Left ventricle myocardium inferior (tissue), 1 donor: ENCODE data around the gene SLC6A7. TPM values are rescaled to one million over a fixed set of nuclear protein-coding genes. Genes with fewer than 3 reads are reported as not detected.

Experiments used
- DNase-seq: peaks from one replicate; pipeline ENCODE4 v3.0.0-alpha.2; 2020
- H3K27ac ChIP-seq: fragments of 200-600 bp; replicated peaks from 2 replicates; pipeline ENCODE4 v1.8.0; 2021
- H3K27me3 ChIP-seq: fragments of 200-600 bp; 2 replicates; pipeline ENCODE4 v1.8.0; 2021; ENCODE audit warnings: low read depth
- H3K36me3 ChIP-seq: fragments of 200-600 bp; 2 replicates; pipeline ENCODE4 v1.8.0; 2021
- H3K4me1 ChIP-seq: fragments of 200-600 bp; 2 replicates; pipeline ENCODE4 v1.8.0; 2021
- H3K4me3 ChIP-seq: fragments of 200-600 bp; 2 replicates; pipeline ENCODE4 v1.8.0; 2021; ENCODE audit warnings: mild to moderate bottlenecking, moderate library complexity
- H3K9me3 ChIP-seq: fragments of 200-600 bp; replicated peaks from 2 replicates; pipeline ENCODE4 v1.8.0; 2021
- CTCF ChIP-seq: fragments of 200-600 bp; IDR thresholded peaks from 2 replicates; pipeline ENCODE4 v1.8.0; 2021; ENCODE audit warnings: antibody characterized with exemption, mild to moderate bottlenecking, borderline replicate concordance
- intact Hi-C: fragments of 100-400 bp; cut with micrococcal nuclease; formaldehyde crosslinking; loops from one replicate; pipeline ENCODE4 v1.11.0; 2022
- total RNA-seq: library from RNA; stranded (reverse); fragmentation: NEBNext Ultra II Directional; extraction: Animal tissue kit (Norgen Biotek cat#: 25700); gene quantifications from one replicate; pipeline ENCODE4 v1.2.1, GENCODE V29; 2021
- donor health status: DM: no; HTN: yes; CAD: no; lungs with severe emphysema.

The SLC6A7 gene
- total RNA-seq, 1 donor from 2014 or later = not detected

- H3K9me3 ChIP-seq = no peaks in the 10 kb centered on the region
- H3K4me1 ChIP-seq = peaks cover 40% of the 10 kb centered on the region
- H3K27me3 ChIP-seq = peaks cover 4% of the 10 kb centered on the region
- no peak overlapping the region for H3K27ac ChIP-seq
- H3K36me3 ChIP-seq = no peaks in the 10 kb centered on the region
- DNase-seq = no peak
- H3K4me3 ChIP-seq = no peak overlapping the region
- TF ChIP-seq CTCF = no peak
- intact Hi-C loops = loop anchor here (5.0 to 10.0 kb wide), 2 partner anchors 54 to 191 kb away; no protein-coding TSS in a partner anchor
These were observed 26.4 kb downstream of the SLC6A7 start for GRCh38 chr5:150215979-150216944.

DNA sequence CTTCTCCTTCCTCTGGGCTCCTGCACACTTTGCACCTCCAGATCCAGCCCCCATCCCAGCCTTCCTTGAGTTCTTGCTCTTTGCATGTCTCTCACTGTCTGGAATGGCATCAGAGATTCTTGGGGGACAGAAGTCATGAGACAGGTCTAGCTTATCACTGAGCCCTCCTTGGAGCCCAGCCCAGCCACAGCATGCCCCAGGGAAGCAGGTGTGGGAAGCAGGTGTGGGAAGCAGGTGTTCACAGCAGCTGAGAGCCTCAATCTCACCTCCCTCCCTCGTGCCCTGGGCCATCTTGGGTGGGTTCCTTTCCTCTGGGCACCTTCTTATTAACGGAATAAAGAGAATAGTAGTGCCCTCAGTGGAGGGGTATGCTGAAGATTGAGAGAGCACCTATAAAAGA lies 27.2 kb downstream of the SLC6A7 start:
- Histone ChIP-seq H3K36me3 (no peaks in the 10 kb centered on the region), H3K9me3 (no peaks in the 10 kb centered on the region), H3K4me1 (peaks cover 34% of the 10 kb centered on the region), H3K27ac (no peak overlapping the region), H3K27me3 (peaks cover 4% of the 10 kb centered on the region), H3K4me3 (no peak overlapping the region)
- intact Hi-C loops = loop anchor here (5.0 to 10.0 kb wide), 2 partner anchors 55 to 192 kb away; no protein-coding TSS in a partner anchor
- DNase-seq = no peak
- no peak for TF ChIP-seq CTCF

- peak; percentile 82 for DNase-seq
- Histone ChIP-seq H3K36me3 (no peaks in the 10 kb centered on the region), H3K9me3 (no peaks in the 10 kb centered on the region), H3K27me3 (peaks cover 4% of the 10 kb centered on the region), H3K27ac (no peak overlapping the region), H3K4me3 (no peak overlapping the region), H3K4me1 (peaks cover 34% of the 10 kb centered on the region)
- intact Hi-C loops = loop anchor here (5.0 to 10.0 kb wide), 2 partner anchors 56 to 193 kb away; no protein-coding TSS in a partner anchor
- TF ChIP-seq CTCF = peak; percentile 94
These were observed 28.2 kb downstream of the SLC6A7 start for GRCh38 chr5:150217873-150218692.

DNA sequence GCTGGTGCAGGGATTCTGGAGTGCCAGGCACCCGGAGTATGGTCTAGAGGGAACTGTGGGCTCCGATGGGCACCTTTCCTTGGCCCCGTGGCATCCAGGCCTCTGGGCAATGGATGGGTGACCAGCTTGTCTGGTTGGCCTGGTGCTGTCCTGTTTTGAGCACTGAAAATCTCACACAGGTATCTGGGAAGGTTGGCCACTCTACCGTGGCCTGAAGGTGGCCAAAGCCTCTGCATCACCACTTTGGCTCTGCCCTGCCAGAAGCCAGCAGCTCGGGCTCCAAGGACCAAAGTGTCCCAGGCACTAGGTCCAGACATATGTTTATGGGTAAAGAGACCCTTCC lies 28.8 kb downstream of the SLC6A7 start:
- peaks cover 4% of the 10 kb centered on the region for H3K27me3 ChIP-seq
- no peaks in the 10 kb centered on the region for H3K36me3 ChIP-seq
- TF ChIP-seq CTCF = no peak
- intact Hi-C loops = loop anchor here (5.0 to 10.0 kb wide), 2 partner anchors 56 to 194 kb away; no protein-coding TSS in a partner anchor
- H3K9me3 ChIP-seq = no peaks in the 10 kb centered on the region
- H3K4me1 ChIP-seq = peaks cover 34% of the 10 kb centered on the region
- no peak overlapping the region for H3K27ac ChIP-seq
- H3K4me3 ChIP-seq = no peak overlapping the region
- DNase-seq = no peak

DNA sequence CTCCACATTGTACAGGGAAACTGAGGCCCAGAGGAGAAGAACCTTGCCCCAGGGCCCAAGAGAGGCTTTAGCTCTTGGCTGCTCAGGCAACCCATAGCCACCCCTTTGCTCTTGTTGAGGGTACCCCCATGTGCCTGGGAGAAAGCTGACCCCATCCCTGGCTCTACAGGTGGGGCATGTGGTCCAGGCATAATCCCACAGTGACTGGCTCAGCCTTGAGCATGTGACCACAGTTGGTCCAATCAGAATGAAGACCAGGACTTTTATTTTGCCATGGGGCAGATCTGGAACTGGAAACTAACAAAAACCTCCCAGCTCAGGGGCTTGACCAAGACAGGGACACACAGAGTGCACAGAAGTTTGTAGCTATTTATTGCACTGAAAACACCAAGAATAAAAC lies 29.3 kb downstream of the SLC6A7 start:
- TF ChIP-seq CTCF = no peak
- Histone ChIP-seq H3K9me3 (no peaks in the 10 kb centered on the region), H3K4me3 (no peak overlapping the region), H3K27me3 (peaks cover 4% of the 10 kb centered on the region), H3K36me3 (no peaks in the 10 kb centered on the region), H3K4me1 (peaks cover 29% of the 10 kb centered on the region), H3K27ac (no peak overlapping the region)
- intact Hi-C loops = loop anchor here (5.0 to 10.0 kb wide), 2 partner anchors 57 to 194 kb away; no protein-coding TSS in a partner anchor
- no peak for DNase-seq
